Gastrocnemius medialis (tissue), 4 donors: Measurements from ENCODE around the gene OMG.

ENCODE experiments used
- POLR2A ChIP-seq, 2 donors: fragments of 450-650 bp; IDR thresholded peaks; one replicate each; pipeline ENCODE4 v1.6.1; 2017; ENCODE audit warnings: antibody characterized with exemption in 2 of 2, mild to moderate bottlenecking in 2 of 2, moderate library complexity in 2 of 2
- TF ChIP-seq, protein P1 (sequence below), 5 experiments: fragments of 450-650 bp in 3 of 5; fragments of 200-600 bp in 2 of 5; sonication (generic) in 2 of 5; IDR thresholded peaks in 4 of 5; conservative IDR thresholded peaks in 1 of 5; 1 replicate in 4 of 5; 2 replicates in 1 of 5; pipeline ENCODE4 v1.5.1; 2016 to 2019; ENCODE audit warnings: antibody characterized with exemption in 5 of 5, mild to moderate bottlenecking in 3 of 5, moderate library complexity in 3 of 5

GRCh38 chr17:31320241-31320640 is 23.2 kb upstream of the OMG start:
- TF ChIP-seq, protein P1, sequence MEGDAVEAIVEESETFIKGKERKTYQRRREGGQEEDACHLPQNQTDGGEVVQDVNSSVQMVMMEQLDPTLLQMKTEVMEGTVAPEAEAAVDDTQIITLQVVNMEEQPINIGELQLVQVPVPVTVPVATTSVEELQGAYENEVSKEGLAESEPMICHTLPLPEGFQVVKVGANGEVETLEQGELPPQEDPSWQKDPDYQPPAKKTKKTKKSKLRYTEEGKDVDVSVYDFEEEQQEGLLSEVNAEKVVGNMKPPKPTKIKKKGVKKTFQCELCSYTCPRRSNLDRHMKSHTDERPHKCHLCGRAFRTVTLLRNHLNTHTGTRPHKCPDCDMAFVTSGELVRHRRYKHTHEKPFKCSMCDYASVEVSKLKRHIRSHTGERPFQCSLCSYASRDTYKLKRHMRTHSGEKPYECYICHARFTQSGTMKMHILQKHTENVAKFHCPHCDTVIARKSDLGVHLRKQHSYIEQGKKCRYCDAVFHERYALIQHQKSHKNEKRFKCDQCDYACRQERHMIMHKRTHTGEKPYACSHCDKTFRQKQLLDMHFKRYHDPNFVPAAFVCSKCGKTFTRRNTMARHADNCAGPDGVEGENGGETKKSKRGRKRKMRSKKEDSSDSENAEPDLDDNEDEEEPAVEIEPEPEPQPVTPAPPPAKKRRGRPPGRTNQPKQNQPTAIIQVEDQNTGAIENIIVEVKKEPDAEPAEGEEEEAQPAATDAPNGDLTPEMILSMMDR (IDR thresholded peaks at IDR 0.05 in 4 of 5, conservative IDR thresholded peaks at IDR 0.05 in 1 of 5) = no peak
- TF ChIP-seq POLR2A (IDR thresholded peaks at IDR 0.05) = no peak
